Caco-2 (cell line): ENCODE data around the gene UPP1. TPM values are rescaled to one million over a fixed set of nuclear protein-coding genes. Genes with fewer than 3 reads are reported as not detected.

ENCODE experiments used
- BruUV-seq: library from RNA; stranded (reverse); fragments of 400-500 nt; replicated peaks from 2 replicates; lab custom pipeline; 2021; lab: Mats Ljungman, UMichigan
- CTCF ChIA-PET: fragments of 300-600 bp; sonication (Branson Sonifier 250); formaldehyde crosslinking; loops from one replicate; lab custom pipeline; 2022; ENCODE audit warnings: antibody characterized with exemption; lab: Charles Lee
- POLR2A ChIA-PET: fragments of 300-600 bp; sonication (Branson Sonifier 250); formaldehyde crosslinking; loops from one replicate; lab custom pipeline; 2022; ENCODE audit warnings: antibody characterized with exemption; lab: Charles Lee
- DNase-seq, 2 experiments: peaks; one replicate each; pipeline versions ENCODE4 v3.0.0 to v3.0.0-alpha.2; 2020 to 2022
- H3K27me3 ChIP-seq: replicated peaks from 2 replicates; pipeline ENCODE4 v1.6.0; 2011; ENCODE audit warnings: low read length; ENCODE audit not compliant: control insufficient read depth, insufficient read depth
- H3K36me3 ChIP-seq: 2 replicates; pipeline ENCODE4 v1.5.1; 2011; ENCODE audit warnings: low read length; ENCODE audit not compliant: control insufficient read depth, insufficient read depth
- H3K4me1 ChIP-seq: fragments of 250-450 bp; sonication (Bioruptor Pico); 2 replicates; pipeline ENCODE4 v1.5.1; 2020; ENCODE audit warnings: mild to moderate bottlenecking
- H3K4me3 ChIP-seq: 2 replicates; pipeline ENCODE4 v1.5.1; 2011; ENCODE audit warnings: low read depth, mild to moderate bottlenecking, control low read depth, low read length
- H3K9me3 ChIP-seq: fragments of 250-450 bp; sonication (Bioruptor Pico); 2 replicates; pipeline ENCODE4 v1.5.1; 2020; ENCODE audit warnings: mild to moderate bottlenecking, moderate library complexity
- H3K27ac Mint-ChIP-seq: one replicate; pipeline ENCODE4 v1.8.0; 2022; ENCODE audit warnings: mixed read lengths; ENCODE audit not compliant: unreplicated experiment
- H3K27me3 Mint-ChIP-seq: one replicate; pipeline ENCODE4 v1.8.0; 2022; ENCODE audit warnings: mixed read lengths; ENCODE audit not compliant: insufficient read depth, unreplicated experiment
- H3K36me3 Mint-ChIP-seq: one replicate; pipeline ENCODE4 v1.8.0; 2022; ENCODE audit warnings: mild to moderate bottlenecking, mixed read lengths; ENCODE audit not compliant: insufficient read depth, unreplicated experiment
- H3K4me1 Mint-ChIP-seq: one replicate; pipeline ENCODE4 v1.8.0; 2022; ENCODE audit warnings: low read depth, mixed read lengths; ENCODE audit not compliant: unreplicated experiment
- H3K4me3 Mint-ChIP-seq: one replicate; pipeline ENCODE4 v1.8.0; 2022; ENCODE audit warnings: mild to moderate bottlenecking, moderate library complexity, mixed read lengths; ENCODE audit not compliant: unreplicated experiment
- H3K9me3 Mint-ChIP-seq: one replicate; pipeline ENCODE4 v1.8.0; 2022; ENCODE audit warnings: mixed read lengths; ENCODE audit not compliant: unreplicated experiment
- CTCF ChIP-seq, 2 experiments: fragments of 200-600 bp in 1 of 2; IDR thresholded peaks; 1 replicate in 1 of 2; 2 replicates in 1 of 2; pipeline versions ENCODE4 v1.5.1 to v1.8.0; 2011 to 2022; ENCODE audit warnings: antibody characterized with exemption in 1 of 2, control low read depth in 1 of 2, inconsistent platforms in 1 of 2, low read depth in 1 of 2, low read length in 1 of 2, mild to moderate bottlenecking in 1 of 2, moderate library complexity in 1 of 2; ENCODE audit not compliant: insufficient read depth in 1 of 2, severe bottlenecking in 1 of 2, unreplicated experiment in 1 of 2
- intact Hi-C: fragments of 100-400 bp; cut with micrococcal nuclease; formaldehyde crosslinking; loops from one replicate; pipeline ENCODE4 v1.10.0; 2022; ENCODE audit not compliant: unreplicated experiment
- total RNA-seq: library from RNA; stranded (reverse); gene quantifications from 2 replicates; pipeline ENCODE4 v1.2.3, GENCODE V29; 2022

Gene UPP1
- total RNA-seq, 1 experiment from 2014 or later, result 20.6 TPM

GRCh38 chr7:48041653-48041970 lies 47.5 kb upstream of the UPP1 start:
- CTCF ChIA-PET, result interaction anchor here (0.7 kb wide), 1 partner anchor 47 kb away, joined by 3 read pairs; no protein-coding TSS in a partner anchor
- H3K27ac Mint-ChIP-seq, result no peak overlapping the region
- H3K9me3 Mint-ChIP-seq, result no peaks in the 10 kb centered on the region
- H3K27me3 ChIP-seq, result no peaks in the 10 kb centered on the region
- H3K4me1 Mint-ChIP-seq, result no peaks in the 10 kb centered on the region
- H3K4me1 ChIP-seq, result no peaks in the 10 kb centered on the region
- intact Hi-C loops, result no loop called here
- no peak overlapping the region for H3K4me3 Mint-ChIP-seq
- TF ChIP-seq CTCF (IDR thresholded peaks at IDR 0.05; ENCODE audit: insufficient read depth in 1 of 2, low read depth in 1 of 2, low read length in 1 of 2, severe bottlenecking in 1 of 2, unreplicated experiment in 1 of 2), result no peak
- H3K9me3 ChIP-seq, result no peaks in the 10 kb centered on the region
- DNase-seq, result no peak
- BruUV-seq, result no TSS peak
- H3K27me3 Mint-ChIP-seq, result peaks cover 28% of the 10 kb centered on the region
- H3K4me3 ChIP-seq, result no peak overlapping the region
- H3K36me3 ChIP-seq, result no peaks in the 10 kb centered on the region
- H3K36me3 Mint-ChIP-seq, result no peaks in the 10 kb centered on the region
- POLR2A ChIA-PET, result no interaction called here

- no peaks in the 10 kb centered on the region for H3K36me3 Mint-ChIP-seq
- Histone ChIP-seq H3K4me3 (no peak overlapping the region), H3K9me3 (no peaks in the 10 kb centered on the region), H3K36me3 (no peaks in the 10 kb centered on the region), H3K27me3 (no peaks in the 10 kb centered on the region), H3K4me1 (no peaks in the 10 kb centered on the region)
- no peaks in the 10 kb centered on the region for H3K4me1 Mint-ChIP-seq
- DNase-seq, result no peak
- peaks cover 24% of the 10 kb centered on the region for H3K27me3 Mint-ChIP-seq
- no peak overlapping the region for H3K4me3 Mint-ChIP-seq
- ChIA-PET POLR2A (no interaction called here), CTCF (interaction anchor here (0.7 kb wide), 1 partner anchor 46 kb away, joined by 3 read pairs; no protein-coding TSS in a partner anchor)
- BruUV-seq, result no TSS peak
- H3K9me3 Mint-ChIP-seq, result no peaks in the 10 kb centered on the region
- TF ChIP-seq CTCF (IDR thresholded peaks at IDR 0.05; ENCODE audit: insufficient read depth in 1 of 2, low read depth in 1 of 2, low read length in 1 of 2, severe bottlenecking in 1 of 2, unreplicated experiment in 1 of 2), result no peak
- H3K27ac Mint-ChIP-seq, result no peak overlapping the region
- intact Hi-C loops, result no loop called here
Measured at GRCh38 chr7:48042216-48042615, 46.8 kb upstream of the UPP1 start.

GRCh38 chr7:48042636-48043035 lies 46.4 kb upstream of the UPP1 start:
- Histone ChIP-seq H3K27me3 (no peaks in the 10 kb centered on the region), H3K4me3 (no peak overlapping the region), H3K9me3 (no peaks in the 10 kb centered on the region), H3K36me3 (no peaks in the 10 kb centered on the region), H3K4me1 (no peaks in the 10 kb centered on the region)
- no peaks in the 10 kb centered on the region for H3K9me3 Mint-ChIP-seq
- H3K27me3 Mint-ChIP-seq, result peaks cover 20% of the 10 kb centered on the region
- no peak overlapping the region for H3K4me3 Mint-ChIP-seq
- ChIA-PET POLR2A (no interaction called here), CTCF (no interaction called here)
- H3K36me3 Mint-ChIP-seq, result no peaks in the 10 kb centered on the region
- intact Hi-C loops, result no loop called here
- no peak overlapping the region for H3K27ac Mint-ChIP-seq
- no peak for TF ChIP-seq CTCF (IDR thresholded peaks at IDR 0.05; ENCODE audit: insufficient read depth in 1 of 2, low read depth in 1 of 2, low read length in 1 of 2, severe bottlenecking in 1 of 2, unreplicated experiment in 1 of 2)
- no TSS peak for BruUV-seq
- no peak for DNase-seq
- H3K4me1 Mint-ChIP-seq, result no peaks in the 10 kb centered on the region
